Adrenal gland (tissue), 12 donors: ENCODE results near the gene POLR2E. TPM values are rescaled to one million over a fixed set of nuclear protein-coding genes. Genes with fewer than 3 reads are reported as not detected.

Source experiments
- DNase-seq, 7 donors: peaks; one replicate each; pipeline ENCODE4 v3.0.0-alpha.2; 2019 to 2020
- H3K27ac ChIP-seq, 5 donors: fragments of 200-600 bp; sonication (generic) in 4 of 5; 1 replicate in 3 of 5; 2 replicates in 2 of 5; pipeline versions ENCODE4 v1.5.1 to v1.8.0; 2016 to 2020; ENCODE audit warnings: mild to moderate bottlenecking in 1 of 5
- H3K27me3 ChIP-seq: fragments of 200-600 bp; 2 replicates; pipeline ENCODE4 v1.8.0; 2021
- H3K36me3 ChIP-seq, 2 donors: fragments of 200-600 bp; replicated peaks in 1 of 2; 1 replicate in 1 of 2; 2 replicates in 1 of 2; pipeline versions ENCODE4 v1.5.1 to v1.8.0; 2018 to 2022
- H3K4me1 ChIP-seq, 2 donors: fragments of 200-600 bp; replicated peaks in 1 of 2; 1 replicate in 1 of 2; 2 replicates in 1 of 2; pipeline versions ENCODE4 v1.5.1 to v1.8.0; 2018 to 2021
- H3K4me3 ChIP-seq, 4 donors: fragments of 200-600 bp; sonication (generic) in 3 of 4; one replicate each; pipeline ENCODE4 v1.5.1; 2016 to 2018
- H3K9me3 ChIP-seq, 3 donors: fragments of 200-600 bp; sonication (generic) in 1 of 3; replicated peaks in 1 of 3; 1 replicate in 2 of 3; 2 replicates in 1 of 3; pipeline versions ENCODE4 v1.5.1 to v1.8.0; 2016 to 2021
- POLR2A ChIP-seq, 2 donors: fragments of 450-650 bp; IDR thresholded peaks; one replicate each; pipeline ENCODE4 v1.6.1; 2017; ENCODE audit warnings: antibody characterized with exemption in 2 of 2, mild to moderate bottlenecking in 2 of 2, moderate library complexity in 1 of 2
- WGBS, 4 donors: extraction: QIAGEN DNeasy Blood & Tissue Kit in 2 of 4; methylation state at CpG; one replicate each; pipeline versions ENCODE4 v1.1.5 to v1.1.7; 2013 to 2017; 5-methylcytosine and 5-hydroxymethylcytosine counted together
- intact Hi-C, 2 donors: fragments of 100-400 bp; cut with DNase I; formaldehyde crosslinking; loops; one replicate each; pipeline versions ENCODE4 v1.14.1 to v1.15.0; 2022 to 2023
- polyA plus RNA-seq, 3 donors: library from polyadenylated mRNA; stranded (reverse); fragments of 200-250 nt in 2 of 3; fragments of 350-450 nt in 1 of 3; fragmentation: Illumina TruSeq in 1 of 3; extraction: RNeasy Lipid Tissue Mini Kit (QIAGEN cat#74804) in 1 of 3; gene quantifications; one replicate each; pipeline ENCODE4 v1.2.3, GENCODE V29; 2013 to 2014
- total RNA-seq, 9 donors: library from RNA; depleted of rRNA in 4 of 9; stranded (reverse); fragments of >200 nt in 4 of 9; fragments of 120-200 nt in 1 of 9; fragmentation: NEBNext Ultra II Directional in 1 of 9; extraction: Animal tissue kit (Norgen Biotek cat#: 25700) in 1 of 9; gene quantifications; one replicate each; pipeline versions ENCODE4 v1.1.0 to v1.2.4, GENCODE V29; 2013 to 2023
- TF ChIP-seq, protein P1 (sequence below), 6 experiments: fragments of 450-650 bp in 4 of 6; fragments of 200-600 bp in 2 of 6; sonication (generic) in 1 of 6; IDR thresholded peaks; 1 replicate in 5 of 6; 2 replicates in 1 of 6; pipeline versions ENCODE4 v1.5.1 to v1.8.0; 2016 to 2021; ENCODE audit warnings: antibody characterized with exemption in 6 of 6, mild to moderate bottlenecking in 2 of 6, moderate library complexity in 1 of 6
- donor health status: healthy with polysubstance abuse.
- donor health status: Bipolar disorder and iron deficiency.
- donor health status: DM: yes; HTN: yes; CAD: no.
- donor health status: DM: no; HTN: no; CAD: no.
- donor health status: DM: no; HTN: no; CAD: no.
- donor health status: DM: yes; HTN: yes; CAD: no.

Gene POLR2E
- total and polyA plus RNA-seq, 12 donors, result 74.7 to 231 (median 157) TPM

- TF ChIP-seq, protein P1, sequence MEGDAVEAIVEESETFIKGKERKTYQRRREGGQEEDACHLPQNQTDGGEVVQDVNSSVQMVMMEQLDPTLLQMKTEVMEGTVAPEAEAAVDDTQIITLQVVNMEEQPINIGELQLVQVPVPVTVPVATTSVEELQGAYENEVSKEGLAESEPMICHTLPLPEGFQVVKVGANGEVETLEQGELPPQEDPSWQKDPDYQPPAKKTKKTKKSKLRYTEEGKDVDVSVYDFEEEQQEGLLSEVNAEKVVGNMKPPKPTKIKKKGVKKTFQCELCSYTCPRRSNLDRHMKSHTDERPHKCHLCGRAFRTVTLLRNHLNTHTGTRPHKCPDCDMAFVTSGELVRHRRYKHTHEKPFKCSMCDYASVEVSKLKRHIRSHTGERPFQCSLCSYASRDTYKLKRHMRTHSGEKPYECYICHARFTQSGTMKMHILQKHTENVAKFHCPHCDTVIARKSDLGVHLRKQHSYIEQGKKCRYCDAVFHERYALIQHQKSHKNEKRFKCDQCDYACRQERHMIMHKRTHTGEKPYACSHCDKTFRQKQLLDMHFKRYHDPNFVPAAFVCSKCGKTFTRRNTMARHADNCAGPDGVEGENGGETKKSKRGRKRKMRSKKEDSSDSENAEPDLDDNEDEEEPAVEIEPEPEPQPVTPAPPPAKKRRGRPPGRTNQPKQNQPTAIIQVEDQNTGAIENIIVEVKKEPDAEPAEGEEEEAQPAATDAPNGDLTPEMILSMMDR (IDR thresholded peaks at IDR 0.05), result no peak
- no peak for TF ChIP-seq POLR2A (IDR thresholded peaks at IDR 0.05)
- no peak for DNase-seq
- Histone ChIP-seq H3K27me3 (no peaks in the 10 kb centered on the region), H3K27ac (peak overlapping the region; percentile 92 to 99 (median 98)), H3K9me3 (no peaks in the 10 kb centered on the region), H3K4me1 (peaks cover 35 to 47% of the 10 kb centered on the region in 2 donors), H3K4me3 (no peak overlapping the region), H3K36me3 (peaks cover 0 to 22% of the 10 kb centered on the region in 2 donors)
- WGBS, 4 donors, result 31 to 40% (median 37%) methylated on average over 19 to 20 of the region's 20 CpGs
- intact Hi-C loops, result no loop called here
Observed at GRCh38 chr19:1103132-1103707, 8.0 kb upstream of the POLR2E start.

DNA sequence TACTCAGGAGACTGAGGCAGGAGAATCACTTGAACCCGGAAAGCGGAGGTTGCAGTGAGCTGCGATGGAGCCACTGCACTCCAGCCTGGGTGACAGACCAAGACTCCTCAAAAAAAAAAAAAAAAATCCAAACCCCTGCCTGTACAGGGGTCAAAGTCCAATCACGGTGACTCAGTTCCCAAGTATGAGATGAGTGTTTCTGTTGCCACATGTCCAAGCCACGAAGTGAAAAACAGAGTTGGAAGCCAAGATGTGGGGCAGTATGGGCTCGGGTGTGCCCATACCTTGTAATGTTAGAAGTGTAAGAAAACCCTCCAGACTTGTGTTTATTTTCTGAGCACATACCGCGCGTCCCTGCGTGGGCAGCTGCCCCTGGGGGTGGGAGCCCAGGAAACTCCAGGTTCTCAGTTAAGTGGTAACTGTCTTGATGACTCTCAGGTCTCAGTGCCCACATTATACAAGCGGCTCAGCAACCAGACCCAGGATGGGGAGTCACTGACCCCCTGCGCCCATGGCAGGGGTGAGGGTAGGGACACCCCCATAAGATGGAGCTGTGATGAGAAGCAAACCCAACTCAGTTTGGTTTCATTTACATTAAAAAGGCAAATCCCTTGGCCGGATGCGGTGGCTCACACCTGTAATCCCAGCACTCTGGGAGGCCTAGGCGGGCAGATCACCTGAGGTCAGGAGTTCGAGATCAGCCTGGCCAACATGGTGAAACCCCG is 7.4 kb upstream of the POLR2E start:
- Histone ChIP-seq H3K9me3 (no peaks in the 10 kb centered on the region), H3K27me3 (no peaks in the 10 kb centered on the region), H3K27ac (peak overlapping the region; percentile 92 to 99 (median 98)), H3K36me3 (peaks cover 0 to 16% of the 10 kb centered on the region in 2 donors), H3K4me3 (peak overlapping the region in 1 of 4 donors; percentile 20), H3K4me1 (peaks cover 35 to 47% of the 10 kb centered on the region in 2 donors)
- intact Hi-C loops, result no loop called here
- WGBS, 4 donors, result 39 to 69% (median 56%) methylated on average over 12 to 17 of the region's 17 CpGs
- DNase-seq, result peak; percentile 70 to 91 (median 87)
- peak in 1 of 2 donors; percentile 78 for TF ChIP-seq POLR2A (IDR thresholded peaks at IDR 0.05)
- TF ChIP-seq, protein P1 (IDR thresholded peaks at IDR 0.05), result no peak

DNA sequence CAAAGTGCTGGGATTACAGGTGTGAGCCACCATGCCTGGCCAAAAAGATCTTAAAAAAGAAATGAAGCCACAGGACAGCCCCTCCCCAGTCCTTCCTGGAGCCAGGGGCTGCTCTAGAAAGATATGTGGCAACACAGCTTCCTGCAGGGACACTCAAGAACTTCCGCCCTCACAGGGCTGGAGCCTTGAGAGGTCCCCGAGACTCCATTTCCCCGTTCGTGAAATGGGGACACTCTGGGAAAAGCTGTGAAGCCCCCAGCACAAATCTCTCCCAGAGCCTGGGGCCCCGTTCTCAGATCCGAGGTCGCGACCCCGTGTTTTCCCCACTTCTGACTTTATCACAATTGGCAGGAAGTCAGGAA is 6.1 kb upstream of the POLR2E start:
- peak in 5 of 7 donors; percentile 58 to 81 (median 65) for DNase-seq
- Histone ChIP-seq H3K4me3 (peak overlapping the region in 1 of 4 donors; percentile 25), H3K36me3 (peaks cover 0 to 3% of the 10 kb centered on the region in 2 donors), H3K9me3 (no peaks in the 10 kb centered on the region), H3K4me1 (peaks cover 35 to 47% of the 10 kb centered on the region in 2 donors), H3K27me3 (no peaks in the 10 kb centered on the region), H3K27ac (peak overlapping the region; percentile 92 to 99 (median 98))
- TF ChIP-seq, protein P1 (IDR thresholded peaks at IDR 0.05), result no peak
- TF ChIP-seq POLR2A (IDR thresholded peaks at IDR 0.05), result no peak
- 9 to 18% (median 16%) methylated on average over 4 to 9 of the region's 9 CpGs for WGBS, 4 donors
- intact Hi-C loops, result no loop called here

- no peaks in the 10 kb centered on the region for H3K27me3 ChIP-seq
- H3K9me3 ChIP-seq, result no peaks in the 10 kb centered on the region
- peak in 1 of 7 donors; percentile 64 for DNase-seq
- H3K4me3 ChIP-seq, result no peak overlapping the region
- TF ChIP-seq, protein P1 (IDR thresholded peaks at IDR 0.05), result no peak
- no peak for TF ChIP-seq POLR2A (IDR thresholded peaks at IDR 0.05)
- WGBS, 4 donors, result 63 to 66% (median 65%) methylated on average over 13 to 15 of the region's 15 CpGs
- intact Hi-C loops, result no loop called here
- H3K36me3 ChIP-seq, result peaks cover 0 to 4% of the 10 kb centered on the region in 2 donors
- peaks cover 40 to 50% of the 10 kb centered on the region in 2 donors for H3K4me1 ChIP-seq
- peak overlapping the region in 2 of 5 donors; percentile 47 to 72 for H3K27ac ChIP-seq
Observed at GRCh38 chr19:1098177-1099051, 3.2 kb upstream of the POLR2E start.
